Gastrocnemius medialis (tissue), 4 donors: ENCODE measurements around the gene TSPAN11. TPM values are rescaled to one million over a fixed set of nuclear protein-coding genes. Genes with fewer than 3 reads are reported as not detected.

Source experiments
- ATAC-seq, 2 donors: fragments of 150-250 bp; one replicate each; pipeline ENCODE4 v1.9.1; 2016
- DNase-seq, 2 donors: peaks; one replicate each; pipeline ENCODE4 v3.0.0-alpha.2; 2019
- H3K27ac ChIP-seq, 4 donors: fragments of 200-600 bp; sonication (generic); 1 replicate in 1 of 4; 2 replicates in 3 of 4; pipeline ENCODE4 v1.5.1; 2016 to 2018; ENCODE audit warnings: mild to moderate bottlenecking in 2 of 4, moderate library complexity in 1 of 4
- H3K27me3 ChIP-seq, 3 donors: fragments of 200-600 bp; sonication (generic) in 2 of 3; 1 replicate in 1 of 3; 2 replicates in 2 of 3; pipeline versions ENCODE4 v1.5.1 to v1.6.0; 2016 to 2019; ENCODE audit warnings: mild to moderate bottlenecking in 1 of 3, moderate library complexity in 1 of 3
- H3K36me3 ChIP-seq, 2 donors: fragments of 200-600 bp; sonication (generic) in 1 of 2; one replicate each; pipeline ENCODE4 v1.5.1; 2017 to 2018
- H3K4me1 ChIP-seq, 2 donors: fragments of 200-600 bp; sonication (generic) in 1 of 2; one replicate each; pipeline ENCODE4 v1.5.1; 2016 to 2017; ENCODE audit warnings: mild to moderate bottlenecking in 2 of 2
- H3K4me3 ChIP-seq, 4 donors: fragments of 200-600 bp; sonication (generic) in 3 of 4; 1 replicate in 1 of 4; 2 replicates in 3 of 4; pipeline ENCODE4 v1.5.1; 2016 to 2019; ENCODE audit warnings: mild to moderate bottlenecking in 2 of 4
- H3K9me3 ChIP-seq, 3 donors: fragments of 200-600 bp; sonication (generic) in 2 of 3; 1 replicate in 1 of 3; 2 replicates in 2 of 3; pipeline ENCODE4 v1.5.1; 2016 to 2019
- POLR2A ChIP-seq, 2 donors: fragments of 450-650 bp; IDR thresholded peaks; one replicate each; pipeline ENCODE4 v1.6.1; 2017; ENCODE audit warnings: antibody characterized with exemption in 2 of 2, mild to moderate bottlenecking in 2 of 2, moderate library complexity in 2 of 2
- in situ Hi-C, 4 donors: fragments of 200-750 bp; cut with MboI; loops; one replicate each; pipeline versions ENCODE4 v1.15.0 to v1.8.0; 2017; ENCODE audit warnings: low sequenced_read_pairs in 4 of 4
- intact Hi-C: fragments of 100-400 bp; cut with DNase I; formaldehyde crosslinking; loops from one replicate; pipeline ENCODE4 v1.15.1; 2023; ENCODE audit warnings: low total_unique reads
- total RNA-seq, 4 donors: library from RNA; depleted of rRNA; stranded (reverse); fragments of >200 nt; gene quantifications; one replicate each; pipeline versions ENCODE4 v1.1.0 to v1.2.3, GENCODE V29; 2016
- TF ChIP-seq, protein P1 (sequence below), 5 experiments: fragments of 450-650 bp in 3 of 5; fragments of 200-600 bp in 2 of 5; sonication (generic) in 2 of 5; IDR thresholded peaks in 4 of 5; conservative IDR thresholded peaks in 1 of 5; 1 replicate in 4 of 5; 2 replicates in 1 of 5; pipeline ENCODE4 v1.5.1; 2016 to 2019; ENCODE audit warnings: antibody characterized with exemption in 5 of 5, mild to moderate bottlenecking in 3 of 5, moderate library complexity in 3 of 5

The TSPAN11 gene
- total RNA-seq, 4 donors from 2014 or later: 0.05 to 0.16 (median 0.07) TPM; not detected in 1

DNA sequence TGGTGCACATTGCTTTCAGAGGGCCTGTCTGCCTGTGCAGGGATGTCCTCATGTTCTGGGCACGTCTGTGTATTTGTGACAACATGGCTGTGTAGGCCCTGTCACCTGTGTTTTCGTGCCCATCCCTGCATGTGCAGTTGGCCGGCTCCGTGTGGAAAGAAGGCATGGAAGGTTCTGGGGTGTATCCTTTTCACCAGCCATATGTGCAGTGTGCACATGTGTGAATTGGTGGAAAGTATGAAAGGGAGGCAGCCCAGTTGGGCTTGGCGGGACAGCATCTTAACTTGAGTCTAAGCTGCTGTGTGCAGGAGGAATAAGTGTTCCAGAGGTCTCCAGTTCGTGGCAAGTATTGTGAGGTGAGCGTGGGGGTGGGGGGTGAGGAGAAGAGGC lies 669 bp downstream of the TSPAN11 start:
- H3K4me3 ChIP-seq: no peak overlapping the region
- TF ChIP-seq, protein P1, sequence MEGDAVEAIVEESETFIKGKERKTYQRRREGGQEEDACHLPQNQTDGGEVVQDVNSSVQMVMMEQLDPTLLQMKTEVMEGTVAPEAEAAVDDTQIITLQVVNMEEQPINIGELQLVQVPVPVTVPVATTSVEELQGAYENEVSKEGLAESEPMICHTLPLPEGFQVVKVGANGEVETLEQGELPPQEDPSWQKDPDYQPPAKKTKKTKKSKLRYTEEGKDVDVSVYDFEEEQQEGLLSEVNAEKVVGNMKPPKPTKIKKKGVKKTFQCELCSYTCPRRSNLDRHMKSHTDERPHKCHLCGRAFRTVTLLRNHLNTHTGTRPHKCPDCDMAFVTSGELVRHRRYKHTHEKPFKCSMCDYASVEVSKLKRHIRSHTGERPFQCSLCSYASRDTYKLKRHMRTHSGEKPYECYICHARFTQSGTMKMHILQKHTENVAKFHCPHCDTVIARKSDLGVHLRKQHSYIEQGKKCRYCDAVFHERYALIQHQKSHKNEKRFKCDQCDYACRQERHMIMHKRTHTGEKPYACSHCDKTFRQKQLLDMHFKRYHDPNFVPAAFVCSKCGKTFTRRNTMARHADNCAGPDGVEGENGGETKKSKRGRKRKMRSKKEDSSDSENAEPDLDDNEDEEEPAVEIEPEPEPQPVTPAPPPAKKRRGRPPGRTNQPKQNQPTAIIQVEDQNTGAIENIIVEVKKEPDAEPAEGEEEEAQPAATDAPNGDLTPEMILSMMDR (IDR thresholded peaks at IDR 0.05 in 4 of 5, conservative IDR thresholded peaks at IDR 0.05 in 1 of 5): no peak
- TF ChIP-seq POLR2A (IDR thresholded peaks at IDR 0.05): no peak
- no peak overlapping the region for H3K27ac ChIP-seq
- H3K9me3 ChIP-seq: no peaks in the 10 kb centered on the region
- intact Hi-C loops (no loop called here), in situ Hi-C loops (no loop called here)
- DNase-seq (no peak), ATAC-seq (no peak)
- no peaks in the 10 kb centered on the region for H3K4me1 ChIP-seq
- H3K27me3 ChIP-seq: peaks cover 17 to 28% (median 23%) of the 10 kb centered on the region in 3 donors
- no peaks in the 10 kb centered on the region for H3K36me3 ChIP-seq

DNA sequence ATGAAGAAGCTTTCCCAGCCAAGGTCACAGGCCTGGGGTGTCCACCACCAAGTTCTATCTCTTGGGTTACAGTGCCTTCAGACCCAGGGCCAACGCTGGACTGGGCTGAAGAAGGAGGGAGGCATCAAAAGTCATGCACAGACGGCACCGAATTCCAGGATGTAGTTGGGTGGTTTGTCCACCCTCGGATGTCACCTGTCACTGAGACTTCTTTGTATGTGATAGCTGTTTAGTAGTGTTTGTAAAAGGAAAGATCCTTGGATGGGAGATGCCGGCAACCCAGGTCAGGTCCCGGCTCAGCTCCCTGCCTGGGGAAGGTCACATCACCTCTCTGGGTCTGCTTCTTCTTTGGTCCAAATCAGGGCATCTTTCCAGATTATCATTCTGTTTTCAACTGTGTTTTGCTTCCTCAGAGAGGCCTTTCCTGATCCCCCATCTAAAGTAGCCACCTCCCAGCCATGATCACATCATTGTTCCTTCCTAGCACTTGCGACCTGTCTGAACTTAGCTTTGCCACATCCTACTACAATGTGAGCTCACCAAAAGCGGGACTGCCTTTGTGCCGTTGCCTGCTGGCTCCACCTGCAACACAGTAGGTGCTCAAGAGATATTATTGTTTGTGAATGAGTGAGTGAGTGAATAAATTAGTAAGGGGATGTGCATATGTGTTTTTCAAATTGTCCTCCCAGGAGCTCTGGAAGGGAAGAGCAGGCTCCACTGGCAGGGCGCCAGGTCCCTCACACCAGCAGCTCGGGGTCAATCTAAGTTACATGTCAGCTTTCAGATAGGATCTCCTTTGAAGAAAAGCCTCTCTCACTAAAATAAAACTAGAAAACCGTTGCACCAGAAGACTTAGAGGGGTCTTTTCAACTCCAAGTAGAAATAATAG lies 2.1 kb downstream of the TSPAN11 start:
- Histone ChIP-seq H3K27me3 (peaks cover 17 to 28% (median 23%) of the 10 kb centered on the region in 3 donors), H3K27ac (no peak overlapping the region), H3K4me1 (no peaks in the 10 kb centered on the region), H3K36me3 (no peaks in the 10 kb centered on the region), H3K9me3 (no peaks in the 10 kb centered on the region), H3K4me3 (no peak overlapping the region)
- intact Hi-C loops: no loop called here
- in situ Hi-C loops: no loop called here
- ATAC-seq (no peak), DNase-seq (no peak)
- TF ChIP-seq POLR2A (IDR thresholded peaks at IDR 0.05): no peak
- TF ChIP-seq, protein P1 (IDR thresholded peaks at IDR 0.05 in 4 of 5, conservative IDR thresholded peaks at IDR 0.05 in 1 of 5): no peak

DNA sequence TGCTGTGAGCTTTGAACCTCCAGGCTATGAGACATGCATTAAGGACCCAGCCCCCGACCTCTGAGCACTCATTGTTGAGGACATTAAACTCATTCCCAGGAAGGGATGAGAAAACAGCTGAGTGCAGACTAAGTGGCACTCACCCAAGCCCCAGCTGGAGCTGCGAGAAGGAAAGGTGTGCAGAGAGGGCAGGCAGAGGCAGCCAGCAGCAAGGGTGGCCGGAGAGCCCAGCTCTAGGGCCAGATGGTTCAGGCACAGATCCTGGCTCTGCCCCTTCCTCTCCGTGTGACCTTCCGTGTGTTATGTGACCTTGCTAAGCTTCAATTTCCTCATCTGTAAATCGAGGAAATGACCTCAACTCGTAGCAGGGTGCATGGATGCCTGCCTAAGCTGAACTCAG lies 3.7 kb downstream of the TSPAN11 start:
- Histone ChIP-seq H3K9me3 (no peaks in the 10 kb centered on the region), H3K4me1 (no peaks in the 10 kb centered on the region), H3K27me3 (peaks cover 17 to 23% (median 19%) of the 10 kb centered on the region in 3 donors), H3K27ac (no peak overlapping the region), H3K4me3 (no peak overlapping the region), H3K36me3 (no peaks in the 10 kb centered on the region)
- intact Hi-C loops (no loop called here), in situ Hi-C loops (no loop called here)
- DNase-seq (no peak), ATAC-seq (no peak)
- TF ChIP-seq POLR2A (IDR thresholded peaks at IDR 0.05): no peak
- TF ChIP-seq, protein P1 (IDR thresholded peaks at IDR 0.05 in 4 of 5, conservative IDR thresholded peaks at IDR 0.05 in 1 of 5): no peak

DNA sequence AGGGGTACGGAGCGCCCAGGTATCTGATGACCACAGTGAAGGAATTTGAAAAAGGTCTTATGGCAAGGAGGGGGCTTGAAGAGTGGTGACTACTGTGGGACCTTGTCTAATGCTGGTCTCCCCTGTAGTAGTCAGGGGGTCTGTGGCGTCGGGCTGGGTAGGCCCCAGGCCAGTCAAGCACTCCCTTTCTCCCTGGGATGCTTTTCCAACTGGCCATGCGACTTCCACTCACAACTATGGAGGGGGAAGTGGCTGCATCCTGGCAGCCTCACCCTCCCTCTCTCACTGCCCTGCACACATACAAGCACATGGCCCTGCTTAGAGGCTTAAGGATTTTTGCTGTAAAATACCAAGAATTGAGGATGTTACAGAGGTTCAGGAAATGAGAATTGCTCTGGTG lies 4.1 kb downstream of the TSPAN11 start:
- in situ Hi-C loops: no loop called here
- ATAC-seq: no peak

More for the DNA sequence above, 4.1 kb downstream of the TSPAN11 start:
- Histone ChIP-seq H3K4me3 (no peak overlapping the region), H3K27ac (no peak overlapping the region), H3K27me3 (peaks cover 14 to 22% (median 15%) of the 10 kb centered on the region in 3 donors), H3K9me3 (no peaks in the 10 kb centered on the region), H3K36me3 (no peaks in the 10 kb centered on the region), H3K4me1 (no peaks in the 10 kb centered on the region)
- TF ChIP-seq, protein P1 (IDR thresholded peaks at IDR 0.05 in 4 of 5, conservative IDR thresholded peaks at IDR 0.05 in 1 of 5): no peak
- no peak for TF ChIP-seq POLR2A (IDR thresholded peaks at IDR 0.05)
- intact Hi-C loops: no loop called here
- DNase-seq: no peak
